RWPE1 (cell line): ENCODE measurements around the gene SSRP1.
A peak's percentile ranks its signal among the peaks of the same experiment; 100 is the strongest.

ENCODE experiments used
- CTCF ChIA-PET: fragments of 350-600 bp; sonication (Branson Sonifier 250); formaldehyde crosslinking; extraction: SDS; loops from one replicate; lab custom pipeline; 2021; lab: Yijun Ruan, JAX
- POLR2A ChIA-PET: fragments of 400-600 bp; formaldehyde crosslinking; extraction: SDS; loops from one replicate; lab custom pipeline; 2020; ENCODE audit warnings: antibody characterized with exemption; ENCODE audit not compliant: low non-redundant PET; lab: Yijun Ruan, JAX
- DNase-seq: peaks from one replicate; pipeline ENCODE4 v3.0.0; 2012; ENCODE audit warnings: low spot score
- H3K27ac ChIP-seq: fragments of 450-650 bp; 2 replicates; pipeline ENCODE4 v1.5.1; 2017
- TF ChIP-seq, protein P1 (sequence below): fragments of 450-650 bp; conservative IDR thresholded peaks from 2 replicates; pipeline ENCODE4 v1.5.1; 2017; ENCODE audit warnings: low read depth, mild to moderate bottlenecking

SSRP1 gene

DNA sequence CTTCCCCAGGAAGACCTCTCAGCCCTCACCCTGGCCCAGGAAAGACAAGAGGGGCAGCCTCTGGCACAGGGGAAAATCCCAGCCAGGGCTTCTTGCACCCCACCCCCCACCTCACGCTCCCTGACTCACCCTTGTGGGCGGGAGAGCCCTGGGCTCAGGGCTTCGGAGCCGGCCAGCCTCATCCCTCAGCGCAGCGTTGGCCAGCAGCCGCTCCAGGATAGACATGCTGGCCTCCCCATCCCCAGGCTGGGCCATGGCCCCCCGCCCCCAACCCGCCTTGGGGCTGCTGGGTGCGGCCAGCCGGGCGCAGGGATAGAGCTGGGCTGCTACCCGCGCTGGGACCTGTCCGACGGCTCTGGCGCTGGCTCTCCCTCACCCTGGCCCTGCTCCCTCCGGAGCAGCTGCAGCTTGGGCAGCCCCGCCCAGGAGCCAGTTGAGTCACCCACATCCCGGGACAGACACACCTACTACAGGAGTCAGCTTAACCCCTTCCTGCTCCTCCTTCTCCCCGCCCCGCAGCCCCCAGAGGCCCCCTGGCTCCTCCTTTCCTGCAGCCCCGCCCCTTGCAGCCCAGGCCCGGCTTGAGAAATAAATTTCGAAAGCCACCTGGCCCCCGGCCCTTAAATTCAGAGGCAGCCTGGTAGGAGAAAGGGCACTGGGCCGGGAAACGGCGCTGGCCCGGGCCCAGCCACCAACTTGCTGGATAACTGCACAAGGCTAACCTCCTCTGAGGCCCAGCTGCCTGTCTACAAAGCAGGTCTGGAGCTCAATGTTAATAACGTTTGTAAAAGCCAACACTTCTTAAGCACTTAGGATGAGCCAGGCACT lies 24.4 kb downstream of the SSRP1 start:
- H3K27ac ChIP-seq: peak overlapping the region; percentile 97
- POLR2A ChIA-PET: interaction anchor here (0.7 to 2.1 kb wide), 3 partner anchors 10 to 22 kb away, joined by 5 to 10 read pairs (median 7); partner anchors contain the start of gene TNKS1BP1
- DNase-seq: peak; percentile 98
- TF ChIP-seq, protein P1, sequence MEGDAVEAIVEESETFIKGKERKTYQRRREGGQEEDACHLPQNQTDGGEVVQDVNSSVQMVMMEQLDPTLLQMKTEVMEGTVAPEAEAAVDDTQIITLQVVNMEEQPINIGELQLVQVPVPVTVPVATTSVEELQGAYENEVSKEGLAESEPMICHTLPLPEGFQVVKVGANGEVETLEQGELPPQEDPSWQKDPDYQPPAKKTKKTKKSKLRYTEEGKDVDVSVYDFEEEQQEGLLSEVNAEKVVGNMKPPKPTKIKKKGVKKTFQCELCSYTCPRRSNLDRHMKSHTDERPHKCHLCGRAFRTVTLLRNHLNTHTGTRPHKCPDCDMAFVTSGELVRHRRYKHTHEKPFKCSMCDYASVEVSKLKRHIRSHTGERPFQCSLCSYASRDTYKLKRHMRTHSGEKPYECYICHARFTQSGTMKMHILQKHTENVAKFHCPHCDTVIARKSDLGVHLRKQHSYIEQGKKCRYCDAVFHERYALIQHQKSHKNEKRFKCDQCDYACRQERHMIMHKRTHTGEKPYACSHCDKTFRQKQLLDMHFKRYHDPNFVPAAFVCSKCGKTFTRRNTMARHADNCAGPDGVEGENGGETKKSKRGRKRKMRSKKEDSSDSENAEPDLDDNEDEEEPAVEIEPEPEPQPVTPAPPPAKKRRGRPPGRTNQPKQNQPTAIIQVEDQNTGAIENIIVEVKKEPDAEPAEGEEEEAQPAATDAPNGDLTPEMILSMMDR: no peak
- CTCF ChIA-PET: interaction anchor here (1.4 kb wide), 2 partner anchors 11 to 62 kb away, joined by 4 to 5 read pairs; no protein-coding TSS in a partner anchor

DNA sequence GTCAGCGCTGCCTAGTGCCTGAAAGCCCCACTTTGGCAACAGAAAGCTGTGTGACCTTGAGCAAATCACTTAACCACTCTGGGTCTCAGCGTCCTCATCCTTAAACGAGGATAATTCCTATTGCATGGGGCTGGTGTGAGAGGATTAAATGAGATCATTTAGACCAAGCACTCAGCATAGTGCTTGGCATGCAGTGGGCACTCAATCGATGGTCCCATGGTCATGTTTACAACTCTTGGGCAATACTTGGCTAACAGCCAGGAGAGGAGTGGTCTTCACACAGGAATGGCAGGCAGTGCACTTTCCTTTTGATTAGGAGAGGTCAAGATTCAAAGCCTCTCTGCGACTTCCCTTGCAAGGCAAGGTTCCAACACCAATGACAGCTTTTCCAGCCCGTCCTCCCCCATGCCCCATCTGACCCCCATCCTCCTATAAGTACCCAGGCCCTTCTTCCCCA lies 25.0 kb downstream of the SSRP1 start:
- TF ChIP-seq, protein P1: no peak
- ChIA-PET POLR2A (interaction anchor here (1.0 to 2.1 kb wide), 2 partner anchors 11 kb away, joined by 3 to 10 read pairs; no protein-coding TSS in a partner anchor), CTCF (interaction anchor here (1.4 kb wide), 1 partner anchor 62 kb away, joined by 4 read pairs; no protein-coding TSS in a partner anchor)
- DNase-seq: no peak
- peak overlapping the region; percentile 97 for H3K27ac ChIP-seq

DNA sequence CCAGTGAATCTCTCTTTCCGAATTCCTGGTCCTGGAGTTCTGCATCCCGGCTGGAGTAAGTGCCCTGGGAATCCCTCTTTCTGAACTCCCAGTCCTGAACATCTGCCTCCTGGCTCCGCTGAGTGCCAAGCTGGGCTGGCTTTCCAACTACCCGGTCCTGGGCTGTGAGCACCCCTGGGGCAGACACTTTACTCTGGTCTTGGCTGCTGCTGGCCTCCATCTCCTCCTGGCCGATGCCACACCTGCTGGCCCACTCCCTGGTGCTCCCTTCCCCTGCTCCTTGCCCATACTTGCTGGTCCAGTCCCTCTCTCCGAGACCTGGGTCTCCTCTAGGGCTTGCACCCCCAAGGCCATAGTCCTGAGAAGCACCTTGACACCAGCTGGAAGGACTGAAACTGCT lies 25.6 kb downstream of the SSRP1 start:
- DNase-seq: no peak
- TF ChIP-seq, protein P1: no peak
- ChIA-PET CTCF (interaction anchor here (0.6 kb wide), 1 partner anchor 421 kb away, joined by 3 read pairs; no protein-coding TSS in a partner anchor), POLR2A (interaction anchor here (1.0 kb wide), 1 partner anchor 12 kb away, joined by 3 read pairs; no protein-coding TSS in a partner anchor)
- peak overlapping the region; percentile 97 for H3K27ac ChIP-seq

DNA sequence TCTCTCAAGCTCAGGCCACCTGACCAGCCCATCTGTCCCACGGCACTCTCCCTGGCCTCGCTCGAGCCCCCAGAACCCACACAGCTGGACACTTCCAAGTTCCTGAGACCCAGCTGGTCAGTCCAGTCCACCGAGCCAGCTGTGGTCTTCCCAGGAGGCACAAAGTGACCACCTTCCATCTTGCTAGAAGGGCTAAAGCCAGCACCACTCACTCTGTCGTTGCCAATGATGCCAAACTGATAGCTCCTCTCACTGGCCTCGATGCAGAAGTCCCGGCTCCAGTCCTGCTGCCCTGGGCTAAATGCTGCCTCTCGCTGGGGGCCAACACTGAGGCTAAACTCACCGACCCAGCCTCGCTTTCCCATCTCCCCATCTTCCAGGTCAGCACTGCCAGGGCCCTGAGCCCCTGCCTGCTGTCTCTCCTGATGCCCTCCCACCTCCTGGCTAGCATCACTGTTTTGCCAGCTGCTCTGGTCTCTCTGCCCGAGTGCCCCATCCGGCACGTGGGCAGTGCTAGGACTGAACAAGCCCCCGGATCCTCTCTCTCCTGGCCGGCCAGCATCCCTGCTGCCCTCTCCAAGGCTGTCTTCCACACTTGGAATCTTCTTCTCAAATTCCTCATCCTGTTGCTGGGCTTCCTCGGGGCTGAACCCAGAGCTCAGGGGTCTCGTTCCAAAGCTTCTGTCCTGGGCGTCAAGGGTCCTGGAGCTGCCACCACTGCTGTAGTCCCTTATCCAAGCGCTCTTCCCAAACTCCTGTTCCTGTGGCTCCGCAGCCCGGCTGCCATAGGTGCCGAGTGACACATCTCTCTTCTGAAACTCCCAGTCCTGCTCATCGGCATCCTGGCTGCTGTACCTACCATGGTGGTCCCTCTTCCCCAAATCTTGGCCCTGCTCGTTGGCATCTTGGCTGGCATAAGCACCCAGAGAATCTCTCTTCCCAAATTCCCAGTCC lies 26.3 kb downstream of the SSRP1 start:
- H3K27ac ChIP-seq: peak overlapping the region; percentile 97
- TF ChIP-seq, protein P1: no peak
- DNase-seq: no peak
- ChIA-PET CTCF (interaction anchor here (0.6 to 0.7 kb wide), 2 partner anchors 149 to 420 kb away, joined by 3 to 6 read pairs; no protein-coding TSS in a partner anchor), POLR2A (interaction anchor here (1.0 to 1.3 kb wide), 2 partner anchors 12 to 13 kb away, joined by 3 to 4 read pairs; no protein-coding TSS in a partner anchor)

DNA sequence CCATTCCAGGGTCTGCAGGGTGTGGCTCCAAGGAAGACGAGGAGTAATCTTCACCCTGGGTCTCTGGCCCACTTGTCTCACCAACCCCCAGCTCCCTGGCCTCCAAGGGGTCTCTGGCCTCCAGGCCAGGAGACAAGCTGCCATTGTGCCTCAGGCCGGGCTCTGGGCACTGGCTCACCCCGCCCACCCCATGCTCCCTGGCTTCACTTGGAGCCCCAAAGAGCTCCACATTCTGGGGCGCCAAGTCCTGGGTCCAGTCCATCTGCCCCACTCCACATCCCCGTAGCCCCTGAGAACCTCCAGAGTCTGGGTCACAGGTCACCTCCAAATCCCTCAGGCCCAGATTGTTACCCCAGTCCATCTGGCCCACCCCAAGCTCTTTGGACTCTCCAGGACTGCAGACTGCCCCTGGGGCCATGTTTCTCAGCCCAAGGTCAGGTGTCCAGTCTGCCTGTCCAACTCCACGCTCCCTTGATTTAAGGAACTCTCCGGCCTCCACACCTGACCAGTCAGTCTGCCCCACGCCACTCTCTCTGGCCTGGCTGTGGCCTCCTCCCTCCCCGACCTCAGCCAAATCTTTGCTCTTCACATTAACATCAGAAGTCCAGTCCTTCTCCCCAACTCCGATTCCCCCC lies 27.1 kb downstream of the SSRP1 start:
- POLR2A ChIA-PET: interaction anchor here (0.5 to 1.3 kb wide), 2 partner anchors 14 to 15 kb away, joined by 3 to 4 read pairs; no protein-coding TSS in a partner anchor
- DNase-seq: no peak
- CTCF ChIA-PET: interaction anchor here (0.7 kb wide), 1 partner anchor 150 kb away, joined by 6 read pairs; no protein-coding TSS in a partner anchor
- TF ChIP-seq, protein P1: no peak
- H3K27ac ChIP-seq: peak overlapping the region; percentile 97
